ENCODE data around the gene ZNF511.

DNA sequence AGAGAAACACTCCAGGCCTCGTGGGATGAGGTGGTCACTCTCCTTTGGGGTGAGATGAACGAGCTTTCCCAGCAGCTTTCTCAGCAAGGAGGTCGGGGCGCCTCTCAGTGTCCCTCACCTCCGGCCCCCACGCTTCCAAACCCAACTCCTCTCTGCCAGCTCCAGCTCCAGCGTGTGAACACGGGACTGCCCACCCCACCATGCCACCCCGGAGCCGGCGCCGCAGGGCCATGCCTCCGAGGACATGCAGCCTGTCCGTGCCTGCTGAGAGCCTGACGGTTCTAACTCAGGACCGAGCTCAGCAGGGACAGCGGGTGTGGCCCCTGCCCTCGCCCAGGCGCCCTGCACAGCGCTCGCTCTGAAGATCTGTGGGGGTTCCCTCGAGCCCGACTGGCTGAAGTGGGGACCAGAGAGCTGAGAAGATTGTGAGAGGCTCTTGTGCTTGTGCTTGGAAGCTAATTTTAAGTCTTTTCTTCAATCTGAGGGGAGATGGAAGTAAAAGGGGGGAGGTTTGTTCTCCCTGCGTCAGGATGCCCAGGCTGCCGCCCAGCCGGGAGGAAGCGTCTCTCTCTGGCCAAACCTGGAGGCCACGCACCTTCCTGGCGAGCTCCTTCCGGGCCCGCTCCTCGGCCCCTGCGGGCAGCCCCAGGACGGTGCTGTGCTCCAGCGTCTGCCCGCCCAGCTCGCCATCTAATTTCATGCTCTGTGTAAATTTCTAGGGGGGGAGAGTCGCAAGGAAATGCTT is 26.9 kb upstream of the ZNF511 start:
- TF ChIP-seq, protein P1, sequence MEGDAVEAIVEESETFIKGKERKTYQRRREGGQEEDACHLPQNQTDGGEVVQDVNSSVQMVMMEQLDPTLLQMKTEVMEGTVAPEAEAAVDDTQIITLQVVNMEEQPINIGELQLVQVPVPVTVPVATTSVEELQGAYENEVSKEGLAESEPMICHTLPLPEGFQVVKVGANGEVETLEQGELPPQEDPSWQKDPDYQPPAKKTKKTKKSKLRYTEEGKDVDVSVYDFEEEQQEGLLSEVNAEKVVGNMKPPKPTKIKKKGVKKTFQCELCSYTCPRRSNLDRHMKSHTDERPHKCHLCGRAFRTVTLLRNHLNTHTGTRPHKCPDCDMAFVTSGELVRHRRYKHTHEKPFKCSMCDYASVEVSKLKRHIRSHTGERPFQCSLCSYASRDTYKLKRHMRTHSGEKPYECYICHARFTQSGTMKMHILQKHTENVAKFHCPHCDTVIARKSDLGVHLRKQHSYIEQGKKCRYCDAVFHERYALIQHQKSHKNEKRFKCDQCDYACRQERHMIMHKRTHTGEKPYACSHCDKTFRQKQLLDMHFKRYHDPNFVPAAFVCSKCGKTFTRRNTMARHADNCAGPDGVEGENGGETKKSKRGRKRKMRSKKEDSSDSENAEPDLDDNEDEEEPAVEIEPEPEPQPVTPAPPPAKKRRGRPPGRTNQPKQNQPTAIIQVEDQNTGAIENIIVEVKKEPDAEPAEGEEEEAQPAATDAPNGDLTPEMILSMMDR (IDR thresholded peaks at IDR 0.05; ENCODE audit: low read depth, low read length) = no peak
- TF ChIP-seq POLR2A (IDR thresholded peaks at IDR 0.05; ENCODE audit: extremely low read depth, insufficient read length) = no peak

Measured in NB4 (cell line).